GM06990 (cell line): ENCODE measurements around the gene UPK1A.
"Not testable (repeated sequence)": the region's sequence is repeated elsewhere in the genome, so short reads cannot be mapped to it uniquely, and the experiment has no call there.

Source experiments
- DNase-seq: peaks from one replicate; pipeline ENCODE4 v3.0.0-alpha.2; 2011; ENCODE audit not compliant: insufficient read length; ENCODE audit errors: extremely low read depth
- H3K27me3 ChIP-seq: replicated peaks from 2 replicates; pipeline ENCODE4 v1.6.0; 2011; ENCODE audit warnings: low read length; ENCODE audit not compliant: control insufficient read depth, insufficient read depth
- H3K36me3 ChIP-seq: 2 replicates; pipeline ENCODE4 v1.5.1; 2011; ENCODE audit warnings: low read length; ENCODE audit not compliant: control insufficient read depth, insufficient read depth
- H3K4me3 ChIP-seq: replicated peaks from 2 replicates; pipeline ENCODE4 v1.5.1; 2011; ENCODE audit warnings: low read depth, mild to moderate bottlenecking, control low read depth, low read length
- TF ChIP-seq, protein P1 (sequence below): IDR thresholded peaks from 2 replicates; pipeline ENCODE4 v1.5.1; 2011; ENCODE audit warnings: low read length, control low read depth, mild to moderate bottlenecking, inconsistent platforms; ENCODE audit not compliant: insufficient read depth, poor library complexity, severe bottlenecking

The UPK1A gene

DNA sequence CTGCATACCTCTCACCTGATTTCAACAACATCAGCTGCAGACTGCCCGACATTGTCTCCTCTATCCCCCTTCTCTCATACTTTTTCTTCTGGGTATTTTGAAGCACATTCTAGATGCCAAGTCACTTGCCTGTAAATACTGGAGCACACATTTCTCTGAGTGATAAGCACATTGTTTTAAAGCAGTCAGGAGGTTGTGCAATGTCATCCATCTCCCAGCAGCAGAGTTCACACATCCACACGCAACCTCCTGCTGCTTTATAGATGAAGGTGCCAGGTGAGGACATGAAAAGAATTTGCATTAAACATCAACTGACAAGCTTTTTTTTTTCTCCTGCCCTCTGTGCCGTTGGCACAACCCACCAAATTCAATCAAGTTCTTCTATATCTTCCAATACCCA lies 5.5 kb downstream of the UPK1A start:
- peaks cover 2% of the 10 kb centered on the region for H3K27me3 ChIP-seq
- H3K4me3 ChIP-seq = no peak overlapping the region
- TF ChIP-seq, protein P1, sequence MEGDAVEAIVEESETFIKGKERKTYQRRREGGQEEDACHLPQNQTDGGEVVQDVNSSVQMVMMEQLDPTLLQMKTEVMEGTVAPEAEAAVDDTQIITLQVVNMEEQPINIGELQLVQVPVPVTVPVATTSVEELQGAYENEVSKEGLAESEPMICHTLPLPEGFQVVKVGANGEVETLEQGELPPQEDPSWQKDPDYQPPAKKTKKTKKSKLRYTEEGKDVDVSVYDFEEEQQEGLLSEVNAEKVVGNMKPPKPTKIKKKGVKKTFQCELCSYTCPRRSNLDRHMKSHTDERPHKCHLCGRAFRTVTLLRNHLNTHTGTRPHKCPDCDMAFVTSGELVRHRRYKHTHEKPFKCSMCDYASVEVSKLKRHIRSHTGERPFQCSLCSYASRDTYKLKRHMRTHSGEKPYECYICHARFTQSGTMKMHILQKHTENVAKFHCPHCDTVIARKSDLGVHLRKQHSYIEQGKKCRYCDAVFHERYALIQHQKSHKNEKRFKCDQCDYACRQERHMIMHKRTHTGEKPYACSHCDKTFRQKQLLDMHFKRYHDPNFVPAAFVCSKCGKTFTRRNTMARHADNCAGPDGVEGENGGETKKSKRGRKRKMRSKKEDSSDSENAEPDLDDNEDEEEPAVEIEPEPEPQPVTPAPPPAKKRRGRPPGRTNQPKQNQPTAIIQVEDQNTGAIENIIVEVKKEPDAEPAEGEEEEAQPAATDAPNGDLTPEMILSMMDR = no peak
- no peak for DNase-seq
- no peaks in the 10 kb centered on the region for H3K36me3 ChIP-seq

DNA sequence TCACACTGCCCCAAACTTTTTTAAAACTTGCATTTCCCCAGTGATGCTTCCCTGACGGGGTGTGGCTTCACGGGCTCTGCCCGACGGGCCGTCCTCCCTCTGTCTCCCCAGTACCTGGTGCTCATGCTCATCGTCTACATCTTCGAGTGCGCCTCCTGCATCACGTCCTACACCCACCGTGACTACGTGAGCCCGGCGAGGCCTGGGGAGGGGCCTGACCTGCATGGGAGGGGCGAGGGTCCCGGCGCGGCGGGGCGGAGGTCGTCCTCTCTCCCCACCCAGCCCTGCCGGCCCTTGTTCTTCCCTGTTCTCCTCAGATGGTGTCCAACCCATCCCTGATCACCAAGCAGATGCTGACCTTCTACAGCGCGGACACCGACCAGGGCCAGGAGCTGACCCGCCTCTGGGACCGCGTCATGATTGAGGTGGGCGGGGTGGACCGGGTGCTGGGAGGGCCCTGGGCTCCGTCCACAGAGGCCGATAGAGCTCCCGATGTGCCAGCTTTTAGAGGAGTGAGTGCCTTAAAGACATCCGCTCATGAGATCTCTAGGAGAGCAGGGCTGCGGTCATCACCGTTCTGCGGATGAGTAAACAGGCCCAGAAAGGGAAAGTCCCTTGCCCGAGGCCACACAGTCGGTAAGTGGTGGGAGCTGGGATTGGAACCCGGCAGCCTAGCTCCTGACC lies 6.9 kb downstream of the UPK1A start:
- no peak for DNase-seq
- TF ChIP-seq, protein P1 = no peak
- peak overlapping the region; percentile 55 for H3K4me3 ChIP-seq
- H3K27me3 ChIP-seq = peaks cover 2% of the 10 kb centered on the region
- no peaks in the 10 kb centered on the region for H3K36me3 ChIP-seq

DNA sequence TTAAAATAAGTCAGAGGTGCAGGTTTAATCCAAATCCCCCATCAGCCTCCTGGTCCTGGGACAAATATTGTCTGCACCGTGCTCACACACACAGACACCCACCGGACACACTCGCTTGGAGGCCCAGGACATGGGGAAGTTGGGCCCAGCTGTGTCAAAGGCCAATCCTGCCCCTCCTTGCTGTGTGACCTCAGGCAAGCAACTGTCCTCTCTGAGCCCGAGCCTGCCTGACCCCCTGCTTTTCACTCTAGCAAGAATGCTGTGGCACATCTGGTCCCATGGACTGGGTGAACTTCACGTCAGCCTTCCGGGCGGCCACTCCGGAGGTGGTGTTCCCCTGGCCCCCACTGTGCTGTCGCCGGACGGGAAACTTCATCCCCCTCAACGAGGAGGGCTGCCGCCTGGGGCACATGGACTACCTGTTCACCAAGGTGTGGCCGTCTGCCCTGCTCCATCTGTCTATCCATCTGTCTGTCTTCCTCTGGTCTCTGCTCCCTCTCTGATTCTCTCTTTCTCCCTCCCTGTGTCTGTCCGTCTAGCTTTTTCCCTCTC lies 9.3 kb downstream of the UPK1A start:
- H3K4me3 ChIP-seq = no peak overlapping the region
- DNase-seq = no peak
- H3K27me3 ChIP-seq = no peaks in the 10 kb centered on the region
- no peaks in the 10 kb centered on the region for H3K36me3 ChIP-seq
- TF ChIP-seq, protein P1 = no peak

DNA sequence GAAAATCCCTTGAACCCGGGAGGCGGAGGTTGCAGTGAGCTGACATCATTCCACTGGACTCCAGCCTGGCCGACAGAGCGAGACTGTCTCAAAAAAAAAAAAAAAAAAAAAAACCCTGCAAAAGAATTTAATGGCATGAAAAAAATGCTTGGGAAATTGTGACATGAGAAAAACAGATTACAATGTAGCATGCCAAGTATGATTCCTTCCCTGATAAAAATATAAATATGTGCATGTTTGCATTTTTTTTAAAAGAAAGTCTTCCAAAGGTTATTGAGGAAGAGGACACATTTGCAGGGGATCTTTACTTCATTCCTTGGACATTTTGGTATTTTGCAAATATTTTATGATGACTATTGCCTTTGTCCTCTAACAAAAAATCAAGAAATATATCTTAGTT lies 23.5 kb downstream of the UPK1A start:
- TF ChIP-seq, protein P1 = no peak
- no peak for DNase-seq
- Histone ChIP-seq H3K27me3 (no peaks in the 10 kb centered on the region), H3K4me3 (no peak overlapping the region), H3K36me3 (no peaks in the 10 kb centered on the region)

- not testable (repeated sequence) for DNase-seq, H3K27me3 ChIP-seq, H3K36me3 ChIP-seq, H3K4me3 ChIP-seq
These were observed 24.8 kb downstream of the UPK1A start for GRCh38 chr19:35691106-35691505.

DNA sequence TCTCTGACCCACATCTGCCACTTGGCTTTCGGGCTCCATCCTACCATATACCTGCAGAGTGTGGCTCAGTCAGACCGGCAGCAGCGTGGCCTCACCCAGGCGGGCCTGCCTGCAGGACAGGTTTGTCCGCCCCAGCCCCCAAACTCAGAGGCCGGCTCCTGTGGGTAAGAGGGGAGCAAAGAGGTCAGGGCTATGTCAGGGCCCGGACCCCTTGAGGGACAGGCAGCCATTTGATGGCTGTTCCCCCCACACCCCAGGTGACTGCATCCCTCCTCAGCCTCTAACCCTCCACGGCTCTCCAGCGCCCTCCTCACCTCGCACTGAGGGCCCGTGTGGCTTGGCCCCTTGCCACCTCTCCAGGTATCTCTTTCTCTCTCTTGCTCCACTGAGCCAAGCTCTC lies 25.7 kb downstream of the UPK1A start:
- TF ChIP-seq, protein P1 = no peak
- H3K27me3 ChIP-seq = no peaks in the 10 kb centered on the region
- no peak for DNase-seq
- no peaks in the 10 kb centered on the region for H3K36me3 ChIP-seq
- no peak overlapping the region for H3K4me3 ChIP-seq
